Stimulated activated CD8-positive, alpha-beta memory T cell treated with anti-CD3 and anti-CD28 coated beads, Interleukin-15, amount 100 ng/mL, for 4 hours (primary cell): ENCODE results near the gene GRWD1.

Experiments used
- DNase-seq, 2 donors: peaks; one replicate each; pipeline ENCODE4 v3.0.0-alpha.2; 2020; ENCODE audit warnings: low read depth in 2 of 2

Gene GRWD1

GRCh38 chr19:48445606-48446481 is at the start of gene GRWD1:
GRWD1 (plus strand) TSS chr19:48445983; CDS start chr19:48446006, 23 bp downstream.
- DNase-seq, result peak; percentile 81 to 93

GRCh38 chr19:48396016-48396823 is 49.6 kb upstream of the GRWD1 start:
- no peak for DNase-seq

GRCh38 chr19:48396824-48397176 is 49.0 kb upstream of the GRWD1 start:
- DNase-seq, result no peak

GRCh38 chr19:48397263-48398101 is 48.3 kb upstream of the GRWD1 start:
- DNase-seq, result no peak

- no peak for DNase-seq
These were observed 47.7 kb upstream of the GRWD1 start for GRCh38 chr19:48398102-48398374.

- DNase-seq, result peak; percentile 68 to 70
These were observed 47.2 kb upstream of the GRWD1 start for GRCh38 chr19:48398375-48399235.

GRCh38 chr19:48400018-48400742 is 45.6 kb upstream of the GRWD1 start:
- no peak for DNase-seq

GRCh38 chr19:48401287-48401686 is 44.5 kb upstream of the GRWD1 start:
- DNase-seq, result no peak

GRCh38 chr19:48403606-48404005 is 42.2 kb upstream of the GRWD1 start:
- no peak for DNase-seq

GRCh38 chr19:48405010-48405659 is 40.6 kb upstream of the GRWD1 start:
- no peak for DNase-seq

GRCh38 chr19:48405850-48406249 is 39.9 kb upstream of the GRWD1 start:
- no peak for DNase-seq

- DNase-seq, result no peak
These were observed 31.8 kb upstream of the GRWD1 start for GRCh38 chr19:48413879-48414587.

- peak in 1 of 2 donors; percentile 50 for DNase-seq
These were observed 30.4 kb upstream of the GRWD1 start for GRCh38 chr19:48415395-48415794.

- no peak for DNase-seq
These were observed 30.0 kb upstream of the GRWD1 start for GRCh38 chr19:48415806-48416221.

GRCh38 chr19:48417421-48417820 is 28.4 kb upstream of the GRWD1 start:
- DNase-seq, result no peak

- DNase-seq, result no peak
These were observed 27.3 kb upstream of the GRWD1 start for GRCh38 chr19:48418317-48419064.

- DNase-seq, result peak; percentile 42 to 50
These were observed 26.4 kb upstream of the GRWD1 start for GRCh38 chr19:48419158-48419920.

GRCh38 chr19:48421548-48421947 is 24.2 kb upstream of the GRWD1 start:
- no peak for DNase-seq
